C4-2B (cell line): Measurements from ENCODE around the gene ZNF804A.
"Not testable (repeated sequence)": the region's sequence is repeated elsewhere in the genome, so short reads cannot be mapped to it uniquely, and the experiment has no call there.

ENCODE experiments used
- ZFX ChIP-seq: fragments of 450-650 bp; IDR thresholded peaks from 2 replicates; pipeline ENCODE4 v1.6.1; 2017
- TF ChIP-seq, protein P1 (sequence below): fragments of 450-650 bp; conservative IDR thresholded peaks from 2 replicates; pipeline ENCODE4 v1.5.1; 2017; ENCODE audit warnings: mild to moderate bottlenecking

DNA sequence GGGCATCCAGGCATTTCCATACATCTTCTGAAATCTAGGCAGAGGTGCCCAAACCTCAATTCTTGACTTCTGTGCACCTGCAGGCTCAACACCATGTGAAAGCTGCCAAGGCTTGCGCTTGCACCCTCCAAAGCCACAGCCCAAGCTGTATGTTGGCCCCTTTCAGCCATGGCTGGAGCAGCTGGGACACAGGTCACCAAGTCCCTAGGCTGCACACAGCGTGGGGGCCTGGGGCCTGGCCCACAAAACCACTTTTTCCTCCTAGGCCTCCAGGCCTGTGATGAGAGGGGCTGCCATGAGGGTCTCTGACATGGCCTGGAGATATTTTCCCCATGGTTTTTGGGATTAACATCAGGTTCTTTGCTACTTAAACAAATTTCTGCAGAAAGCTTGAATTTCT lies 288.3 kb downstream of the ZNF804A start:
- TF ChIP-seq, protein P1, sequence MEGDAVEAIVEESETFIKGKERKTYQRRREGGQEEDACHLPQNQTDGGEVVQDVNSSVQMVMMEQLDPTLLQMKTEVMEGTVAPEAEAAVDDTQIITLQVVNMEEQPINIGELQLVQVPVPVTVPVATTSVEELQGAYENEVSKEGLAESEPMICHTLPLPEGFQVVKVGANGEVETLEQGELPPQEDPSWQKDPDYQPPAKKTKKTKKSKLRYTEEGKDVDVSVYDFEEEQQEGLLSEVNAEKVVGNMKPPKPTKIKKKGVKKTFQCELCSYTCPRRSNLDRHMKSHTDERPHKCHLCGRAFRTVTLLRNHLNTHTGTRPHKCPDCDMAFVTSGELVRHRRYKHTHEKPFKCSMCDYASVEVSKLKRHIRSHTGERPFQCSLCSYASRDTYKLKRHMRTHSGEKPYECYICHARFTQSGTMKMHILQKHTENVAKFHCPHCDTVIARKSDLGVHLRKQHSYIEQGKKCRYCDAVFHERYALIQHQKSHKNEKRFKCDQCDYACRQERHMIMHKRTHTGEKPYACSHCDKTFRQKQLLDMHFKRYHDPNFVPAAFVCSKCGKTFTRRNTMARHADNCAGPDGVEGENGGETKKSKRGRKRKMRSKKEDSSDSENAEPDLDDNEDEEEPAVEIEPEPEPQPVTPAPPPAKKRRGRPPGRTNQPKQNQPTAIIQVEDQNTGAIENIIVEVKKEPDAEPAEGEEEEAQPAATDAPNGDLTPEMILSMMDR = not testable (repeated sequence)
- TF ChIP-seq ZFX = not testable (repeated sequence)
